Endothelial cell of umbilical vein (primary cell): ENCODE results near the gene MPEG1.

ENCODE experiments used
- CTCF ChIP-seq, 2 donors: IDR thresholded peaks; 1 replicate in 1 of 2; 2 replicates in 1 of 2; pipeline ENCODE4 v1.5.1; 2011; ENCODE audit warnings: low read length in 2 of 2, mild to moderate bottlenecking in 2 of 2, moderate library complexity in 2 of 2, control low read depth in 1 of 2, inconsistent platforms in 1 of 2, low read depth in 1 of 2; ENCODE audit not compliant: insufficient read depth in 1 of 2; ENCODE audit errors: extremely low read depth in 1 of 2
- EZH2 ChIP-seq: IDR thresholded peaks from 2 replicates; pipeline ENCODE4 v1.6.1; 2012; ENCODE audit warnings: borderline replicate concordance, low read depth, mild to moderate bottlenecking, moderate library complexity, low read length, inconsistent platforms; ENCODE audit not compliant: severe bottlenecking
- FOS ChIP-seq: IDR thresholded peaks from 2 replicates; pipeline ENCODE4 v1.6.1; 2011; ENCODE audit warnings: mild to moderate bottlenecking, low read length, moderate library complexity, borderline replicate concordance; ENCODE audit not compliant: insufficient read depth
- GATA2 ChIP-seq: IDR thresholded peaks from 2 replicates; pipeline ENCODE4 v1.7.0; 2011; ENCODE audit warnings: low read depth, mild to moderate bottlenecking, moderate library complexity, mixed read lengths, low read length; ENCODE audit not compliant: insufficient read length, insufficient read depth
- JUN ChIP-seq: IDR thresholded peaks from 2 replicates; pipeline ENCODE4 v1.6.1; 2011; ENCODE audit warnings: borderline replicate concordance, low read depth; ENCODE audit not compliant: insufficient read length, insufficient read depth
- MAX ChIP-seq: IDR thresholded peaks from 2 replicates; pipeline ENCODE4 v1.6.1; 2011; ENCODE audit not compliant: insufficient read depth, insufficient read length
- POLR2A ChIP-seq: IDR thresholded peaks from 2 replicates; pipeline ENCODE4 v1.6.1; 2012; ENCODE audit warnings: low read depth, mild to moderate bottlenecking, control low read depth, low read length
- POLR2AphosphoS5 ChIP-seq: IDR thresholded peaks from 2 replicates; pipeline ENCODE4 v1.6.1; 2012; ENCODE audit warnings: low read depth, mild to moderate bottlenecking, control low read depth, low read length, moderate library complexity; ENCODE audit not compliant: insufficient read depth

GRCh38 chr11:59200423-59200746 lies 12.3 kb downstream of the MPEG1 start:
- no peak for TF ChIP-seq CTCF (IDR thresholded peaks at IDR 0.05; ENCODE audit: extremely low read depth in 1 of 2, insufficient read depth in 1 of 2, low read depth in 1 of 2, low read length in 2 of 2)
- no peak for TF ChIP-seq POLR2A
- no peak for TF ChIP-seq EZH2
- TF ChIP-seq GATA2, result no peak
- TF ChIP-seq POLR2AphosphoS5, result no peak
- TF ChIP-seq MAX, result no peak
- TF ChIP-seq FOS, result no peak
- TF ChIP-seq JUN, result no peak
